Tongue (tissue), 2 donors: ENCODE data around the gene CNTNAP5. TPM values are rescaled to one million over a fixed set of nuclear protein-coding genes. Genes with fewer than 3 reads are reported as not detected.

Experiments used
- DNase-seq: peaks from one replicate; pipeline ENCODE4 v3.0.0-alpha.2; 2015
- total RNA-seq: library from RNA; depleted of rRNA; stranded (reverse); fragments of >200 nt; gene quantifications from one replicate; pipeline ENCODE4 v1.2.3, GENCODE V29; 2014

Gene CNTNAP5
- total RNA-seq, 1 donor from 2014 or later, result 1.7 TPM

DNA sequence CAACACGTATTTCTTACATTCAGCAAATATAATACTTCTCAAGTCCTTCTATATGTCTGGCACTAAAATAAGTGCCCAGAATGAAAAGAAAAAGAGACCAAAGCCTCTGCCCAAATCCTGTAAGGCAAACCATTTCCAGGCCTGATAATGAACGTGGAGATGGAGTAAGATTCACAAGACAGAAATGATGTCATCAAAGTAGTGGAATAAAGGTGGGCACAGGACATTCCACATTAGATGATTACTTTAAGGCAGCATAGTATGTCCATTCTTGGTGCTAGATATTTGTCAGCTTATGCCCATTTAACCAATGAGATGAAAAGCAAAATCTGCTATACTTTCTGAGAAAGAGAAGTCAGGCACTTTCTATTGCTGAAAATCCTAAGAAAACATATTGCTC, 38.5 kb downstream of the CNTNAP5 start:
- DNase-seq, result no peak

DNA sequence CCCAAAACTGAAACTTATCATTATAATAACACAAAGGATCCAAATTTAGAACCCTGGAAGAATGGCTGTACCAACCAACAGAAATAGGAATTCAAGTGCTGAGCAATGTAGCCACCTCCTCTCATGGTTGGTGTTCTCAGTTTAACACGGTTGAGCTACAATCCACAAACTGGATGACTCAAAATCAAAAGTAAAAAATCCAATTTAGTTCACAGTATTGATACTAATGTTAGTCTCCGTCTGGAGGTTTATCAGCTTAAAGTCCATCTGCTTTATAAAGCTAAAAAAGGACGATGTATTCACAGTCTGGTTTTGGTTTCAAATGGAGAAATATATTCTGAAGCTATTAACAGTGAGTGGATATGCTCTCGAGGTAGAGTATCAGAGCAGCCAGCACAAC, 40.5 kb downstream of the CNTNAP5 start:
- no peak for DNase-seq

DNA sequence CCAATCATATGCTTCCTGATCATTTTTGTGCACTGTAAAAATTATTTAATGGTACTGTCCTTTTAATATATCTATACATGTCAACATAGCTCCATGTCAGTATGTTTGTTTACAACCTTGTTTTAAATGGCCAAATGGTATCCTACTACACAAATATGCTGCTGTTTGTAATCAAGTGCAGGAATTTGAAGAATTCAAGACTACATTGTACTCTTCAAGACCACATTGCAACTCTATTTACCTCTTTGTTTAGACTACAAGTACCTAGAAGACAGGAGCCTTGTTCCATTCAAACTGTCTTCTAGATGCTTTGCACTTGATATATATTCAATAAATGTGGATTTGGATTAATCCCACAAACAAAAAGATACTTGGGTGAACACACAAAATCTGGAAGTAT, 41.7 kb downstream of the CNTNAP5 start:
- no peak for DNase-seq

DNA sequence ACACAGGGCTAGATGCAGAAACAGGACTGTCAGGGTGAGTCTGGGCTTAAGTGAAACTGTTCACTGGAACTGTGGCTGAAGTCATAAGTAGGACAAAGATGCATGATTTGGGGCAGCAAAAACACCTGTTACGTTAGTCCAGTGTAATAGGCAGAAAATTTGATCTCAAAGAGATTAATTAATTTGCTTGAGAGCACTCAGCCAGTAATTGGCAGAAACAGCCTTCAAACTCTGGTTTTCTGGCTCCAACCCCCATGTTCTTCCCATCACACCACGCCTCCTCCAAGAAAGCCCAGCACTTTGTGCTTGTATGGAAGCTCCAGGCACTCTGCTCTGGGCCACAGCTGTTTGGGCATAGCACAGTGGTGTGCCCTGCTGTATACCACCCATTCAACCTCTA, 54.0 kb downstream of the CNTNAP5 start:
- no peak for DNase-seq

DNA sequence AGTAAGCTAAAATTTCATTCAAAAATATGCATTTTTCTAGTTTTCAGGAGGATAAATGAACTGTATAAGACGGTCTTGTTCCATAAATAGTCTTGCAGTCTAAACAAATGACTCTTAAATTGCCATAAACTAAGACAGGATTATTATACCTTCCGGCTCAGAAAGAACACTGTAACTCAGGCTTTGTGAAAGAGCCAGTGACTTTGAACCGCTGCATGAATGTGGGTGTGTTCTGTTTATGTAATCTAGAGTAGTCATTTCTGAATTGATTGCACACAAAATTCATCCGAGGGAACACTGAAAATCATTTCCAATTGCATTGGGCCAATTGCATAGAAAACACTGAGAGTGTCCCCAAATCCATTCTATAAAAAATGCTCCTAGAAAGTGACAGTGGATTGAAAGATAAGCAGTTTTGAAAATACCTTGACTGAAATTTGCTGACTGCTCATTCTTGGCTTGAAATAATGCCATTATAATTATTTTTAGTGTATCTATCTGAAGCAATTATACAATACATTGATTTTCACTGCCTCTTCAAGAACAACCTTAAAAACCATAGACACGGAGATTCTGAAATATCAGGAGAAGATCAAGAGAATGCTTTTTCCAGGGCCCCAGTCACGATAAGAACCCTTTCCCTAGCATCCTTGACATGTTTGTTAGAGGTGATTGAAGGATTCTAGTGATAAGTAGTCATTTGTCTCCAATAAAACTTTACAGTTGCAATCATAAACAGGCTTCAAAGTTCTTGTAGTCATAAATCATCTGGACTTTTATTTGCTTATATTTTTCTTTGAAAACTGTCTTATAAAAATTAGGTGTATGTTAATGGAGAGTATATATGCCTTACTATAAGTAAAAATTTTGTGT, 55.4 kb downstream of the CNTNAP5 start:
- no peak for DNase-seq

DNA sequence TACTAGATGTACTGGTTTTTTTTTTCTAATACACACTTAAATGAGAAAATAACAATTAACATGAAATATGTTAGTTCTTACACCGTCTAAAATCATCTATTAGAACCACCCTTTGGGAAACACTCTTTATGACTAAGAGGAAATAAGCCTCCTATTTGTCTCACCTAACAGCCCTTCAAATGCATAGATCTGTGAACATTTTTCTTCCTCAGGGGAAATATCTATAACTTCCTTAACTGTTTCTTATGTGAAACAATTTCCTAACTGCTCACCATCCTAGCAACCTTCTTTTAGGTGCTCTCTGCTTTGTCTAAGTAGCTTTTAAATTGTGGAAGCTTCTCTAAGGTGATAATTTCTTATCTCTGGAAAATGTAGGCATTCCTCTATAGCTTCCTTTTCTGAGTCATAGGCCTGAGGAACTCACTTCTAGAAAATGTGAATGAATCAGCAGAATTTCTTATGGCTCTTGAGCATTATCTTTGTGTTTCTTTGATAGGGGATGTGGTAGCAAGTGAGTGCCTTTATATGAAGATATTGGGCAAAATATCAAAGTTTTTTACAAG, 56.1 kb downstream of the CNTNAP5 start:
- DNase-seq, result no peak

DNA sequence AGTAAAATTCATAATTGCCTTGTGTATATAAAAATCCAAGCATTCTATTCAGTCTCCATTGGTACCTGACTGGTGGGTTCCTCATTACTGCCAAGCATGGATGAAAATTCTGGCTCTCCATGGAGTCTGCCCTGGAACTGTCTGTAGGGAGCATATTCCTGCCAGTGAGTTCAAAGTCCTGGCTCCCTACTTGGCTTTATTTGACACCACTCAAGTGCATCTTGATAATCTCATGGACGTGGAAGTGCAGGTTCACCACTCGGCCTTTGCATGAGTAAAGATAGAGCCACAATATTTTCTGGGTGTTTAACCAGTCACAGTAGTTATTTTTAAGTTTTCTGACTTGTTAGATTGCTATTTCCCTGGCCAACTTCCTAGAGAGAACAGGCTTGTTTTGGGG, 63.5 kb downstream of the CNTNAP5 start:
- no peak for DNase-seq

DNA sequence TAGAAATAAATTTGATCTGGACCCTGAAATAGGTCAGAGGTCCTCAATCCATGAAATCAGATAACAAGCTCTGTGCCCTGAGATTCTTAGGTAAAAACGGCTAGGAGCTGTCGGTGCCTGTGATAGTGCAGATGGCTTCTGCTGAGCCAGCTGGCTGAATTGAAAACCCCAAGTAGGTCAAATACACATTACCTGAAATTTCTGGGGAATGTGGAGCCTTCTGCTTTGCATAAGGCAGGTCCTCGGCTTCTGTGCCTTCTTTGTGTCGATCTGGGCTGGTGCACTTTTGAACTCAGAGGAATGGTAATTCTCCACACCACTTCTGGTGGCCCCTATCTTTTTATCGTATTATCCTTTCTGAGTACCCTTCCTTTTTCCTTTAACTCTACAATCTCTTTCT, 66.6 kb downstream of the CNTNAP5 start:
- DNase-seq, result no peak

DNA sequence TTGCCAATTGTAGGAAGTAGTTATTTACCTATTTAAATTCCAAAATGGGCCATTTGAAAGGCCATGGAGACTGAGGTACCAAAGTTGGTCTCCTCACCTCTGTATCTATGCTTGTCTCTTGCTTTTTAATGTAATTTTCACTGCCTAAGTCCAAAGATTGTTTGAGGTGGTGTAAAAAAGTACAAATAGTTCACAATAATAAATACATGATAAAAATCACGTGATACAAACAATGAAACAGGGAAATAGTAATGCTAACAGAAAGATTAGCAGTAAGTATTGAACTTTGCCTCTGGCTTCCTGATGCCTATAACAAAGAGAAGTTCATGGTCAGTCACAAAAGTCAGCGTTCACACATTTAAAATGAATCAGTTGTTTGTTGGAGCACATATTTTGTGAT, 67.6 kb downstream of the CNTNAP5 start:
- no peak for DNase-seq

DNA sequence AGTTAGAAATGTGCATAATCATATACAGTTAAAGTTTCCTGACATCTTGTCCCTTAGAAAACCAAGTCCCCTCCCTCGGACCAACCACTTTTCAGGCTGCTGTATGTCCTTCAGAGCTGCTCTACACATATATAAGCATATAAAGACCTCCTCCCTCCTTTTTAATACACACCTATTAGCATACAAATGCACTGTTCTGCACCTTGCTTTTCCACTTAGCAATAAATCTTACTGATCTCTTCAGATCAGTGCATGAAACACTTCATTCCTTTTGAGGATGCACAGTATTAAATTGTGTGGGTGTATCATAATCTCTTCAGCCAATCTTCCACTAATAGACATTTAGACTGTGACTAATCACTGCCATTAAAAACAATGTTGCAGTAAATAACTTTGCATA, 79.8 kb downstream of the CNTNAP5 start:
- DNase-seq, result no peak

DNA sequence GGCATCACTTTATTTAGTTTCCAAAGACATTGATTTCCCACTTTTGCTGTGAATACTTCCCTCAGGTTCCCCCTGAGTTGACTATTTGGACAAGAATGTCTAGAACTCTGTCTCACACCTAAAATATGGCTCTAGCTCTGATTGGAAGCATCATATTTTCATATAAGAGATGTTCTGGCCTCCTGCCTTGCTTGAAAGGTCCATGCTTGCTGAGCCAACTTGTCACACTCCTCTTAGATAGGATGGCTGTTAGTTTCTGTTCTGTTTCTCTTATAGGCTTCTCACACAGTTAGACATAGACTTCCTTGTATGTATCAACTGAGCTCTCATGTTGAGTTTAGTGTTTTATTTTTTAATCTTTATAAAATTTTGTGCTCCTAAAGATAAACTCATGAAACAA, 87.1 kb downstream of the CNTNAP5 start:
- no peak for DNase-seq

DNA sequence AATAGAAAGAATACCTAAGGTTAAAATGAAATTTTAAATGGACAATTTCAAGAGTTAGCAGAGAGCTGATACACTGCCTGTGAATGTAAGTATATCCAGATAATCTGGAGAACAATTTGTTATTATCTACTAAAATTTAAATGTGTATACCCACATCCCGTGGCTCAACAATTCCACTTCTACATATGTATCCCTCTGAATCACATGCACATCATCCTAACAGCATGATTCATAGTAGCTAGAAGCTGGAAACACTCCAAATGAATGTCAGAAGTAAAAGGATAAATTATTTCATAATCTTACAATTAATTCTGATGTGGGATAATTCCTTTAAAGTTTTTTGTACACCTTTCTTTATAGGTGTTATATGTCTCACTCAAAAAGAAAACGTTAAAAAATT, 87.9 kb downstream of the CNTNAP5 start:
- no peak for DNase-seq

DNA sequence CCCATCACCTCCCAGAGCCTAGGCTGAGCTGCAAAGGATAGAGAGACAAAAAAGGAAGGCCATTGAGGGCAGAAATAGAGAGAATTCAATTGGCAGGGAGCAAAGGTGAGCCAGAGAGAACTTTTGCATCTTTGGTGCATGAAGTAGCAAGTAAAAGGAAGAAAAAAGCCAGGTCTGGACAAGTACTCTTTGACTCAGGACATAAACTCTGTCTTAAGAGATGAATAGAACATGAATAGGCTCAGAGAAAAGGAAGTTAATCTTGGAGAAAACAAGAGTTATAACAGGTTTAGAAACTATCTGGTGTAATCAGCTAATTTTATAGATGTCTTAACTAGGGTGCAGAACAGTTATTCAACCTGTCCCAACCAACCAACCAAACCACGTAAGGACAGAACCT, 95.2 kb downstream of the CNTNAP5 start:
- no peak for DNase-seq

DNA sequence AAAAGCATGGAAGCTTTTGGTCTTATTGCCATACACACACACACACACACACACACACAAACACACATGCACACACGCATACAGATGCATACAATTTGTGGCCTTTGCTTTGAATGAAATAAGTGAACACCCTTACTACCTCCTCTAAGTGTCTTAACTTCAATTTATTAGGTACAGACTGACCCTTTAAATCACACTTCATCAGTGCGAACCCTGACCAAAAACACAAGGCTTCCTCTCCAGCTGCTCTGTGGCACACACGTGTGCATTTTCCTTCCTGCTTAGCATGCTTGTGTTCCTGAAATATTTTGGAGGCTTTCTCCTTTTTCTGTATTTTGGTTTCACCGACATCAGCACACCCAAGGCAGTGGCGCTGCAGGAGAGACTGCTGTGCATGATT, 96.0 kb downstream of the CNTNAP5 start:
- DNase-seq, result no peak

DNA sequence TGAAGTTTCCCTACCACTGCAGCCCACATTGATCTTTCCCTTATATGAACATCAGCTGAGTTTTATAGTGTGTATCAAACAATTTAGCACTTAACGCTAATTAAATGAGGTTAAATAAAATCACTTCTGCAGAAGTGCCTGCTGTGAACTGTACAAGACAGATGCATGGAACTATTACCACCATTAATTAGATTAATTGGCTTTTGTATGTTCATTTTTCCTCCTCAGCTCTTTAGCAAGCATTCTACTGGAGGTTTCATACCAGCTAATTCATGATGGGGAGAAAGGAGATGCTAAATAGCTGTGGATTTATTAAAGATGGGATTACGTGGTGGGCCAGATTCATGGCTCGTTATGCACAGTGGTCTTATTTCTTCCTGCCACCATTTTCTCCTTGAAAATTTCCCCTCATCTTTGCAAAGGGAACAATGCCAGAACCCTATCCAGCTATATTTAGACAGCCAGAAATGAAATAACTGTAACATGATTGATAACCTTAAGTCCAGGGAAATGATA, 96.7 kb downstream of the CNTNAP5 start:
- no peak for DNase-seq

DNA sequence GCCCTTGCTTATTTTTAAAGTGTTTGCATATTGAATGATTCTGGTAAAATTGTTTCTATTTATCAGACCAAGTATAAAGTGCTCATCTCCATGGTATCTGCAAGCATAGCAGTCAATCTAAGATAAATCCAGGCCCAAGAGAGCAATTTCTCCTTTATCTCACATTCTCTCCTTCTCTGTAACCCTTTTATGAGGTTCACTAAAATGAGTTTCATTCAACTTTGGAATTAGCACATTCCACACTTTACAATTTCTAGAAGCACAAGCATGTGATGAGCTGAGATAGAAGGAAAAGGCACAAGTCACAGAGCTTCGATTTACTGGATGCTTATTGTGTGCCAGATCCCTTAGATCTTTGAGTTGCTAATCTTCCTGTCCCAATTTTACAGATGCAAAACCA, 97.3 kb downstream of the CNTNAP5 start:
- DNase-seq, result no peak

DNA sequence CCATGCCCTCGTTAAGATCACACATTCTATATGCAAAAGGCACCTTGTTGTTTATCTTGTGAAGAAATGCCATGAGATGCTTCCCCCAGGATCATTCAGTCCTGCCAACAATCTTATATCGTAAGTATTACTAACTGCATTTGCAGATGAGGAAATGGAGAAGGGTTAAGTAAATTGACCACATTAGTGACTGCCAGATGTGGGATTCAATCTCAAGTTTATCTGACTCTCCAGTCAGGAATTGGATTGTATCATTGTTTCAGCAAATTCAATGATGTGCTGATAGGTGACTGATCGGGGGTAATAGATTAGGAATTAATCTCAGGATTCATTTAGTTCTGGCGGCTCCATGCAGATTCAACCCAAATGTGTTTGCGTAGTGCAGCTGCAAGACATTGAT, 106.2 kb downstream of the CNTNAP5 start:
- no peak for DNase-seq

DNA sequence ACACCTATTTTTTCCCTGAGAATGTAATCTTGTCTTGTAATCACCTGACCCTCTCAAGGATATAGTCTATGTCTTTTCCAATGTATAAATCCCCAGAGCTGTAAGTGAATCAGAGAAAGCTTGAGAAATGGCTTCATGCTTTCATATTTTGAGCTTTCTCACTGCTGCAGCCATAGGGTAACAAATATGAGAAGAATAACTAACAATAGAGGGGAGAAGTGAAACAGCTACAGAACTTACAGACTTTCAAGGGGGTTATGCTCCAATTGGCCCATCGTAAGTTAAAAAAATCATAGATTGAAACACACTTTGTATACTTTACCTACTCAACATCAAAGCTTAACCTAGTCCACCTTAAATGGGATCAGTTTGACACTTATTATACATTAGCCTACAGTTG, 111.0 kb downstream of the CNTNAP5 start:
- DNase-seq, result no peak

DNA sequence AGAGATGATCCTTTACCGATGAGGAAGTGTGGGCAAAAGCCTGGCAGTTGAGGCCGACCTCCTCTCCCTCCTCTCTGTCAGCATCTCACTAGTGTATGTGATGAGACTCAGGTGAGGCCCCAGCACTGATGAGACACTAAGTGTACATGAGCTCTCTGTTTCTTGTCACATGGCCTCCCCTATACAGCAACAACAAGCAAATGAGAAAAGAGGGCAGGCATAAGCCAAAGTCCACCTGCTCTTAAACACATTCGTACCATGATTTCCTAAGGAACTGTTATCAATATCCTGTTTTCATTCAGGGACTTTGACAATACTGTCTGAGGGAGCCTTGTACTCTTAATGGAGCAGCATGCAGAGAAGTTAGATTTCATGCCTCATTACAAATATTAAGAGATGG, 113.0 kb downstream of the CNTNAP5 start:
- DNase-seq, result no peak

DNA sequence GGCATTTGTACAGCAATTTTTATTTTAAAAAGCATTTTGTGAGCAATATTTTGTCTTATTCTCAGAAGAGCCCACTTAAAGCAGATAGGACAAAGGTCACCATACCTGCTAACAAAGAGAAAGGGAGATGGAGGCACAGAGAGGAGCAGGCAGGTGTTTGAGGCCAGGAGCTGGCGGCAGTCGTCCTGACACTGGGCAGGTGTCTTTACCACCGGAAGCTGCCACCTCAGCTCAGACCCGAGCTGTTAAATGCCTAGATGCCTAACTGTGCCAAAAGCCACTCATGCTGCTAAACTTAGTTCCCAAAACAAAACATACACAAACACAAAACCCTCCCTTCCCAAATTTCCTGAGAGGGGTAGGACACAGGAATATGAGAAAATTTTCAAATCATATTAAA, 120.9 kb downstream of the CNTNAP5 start:
- DNase-seq, result no peak

DNA sequence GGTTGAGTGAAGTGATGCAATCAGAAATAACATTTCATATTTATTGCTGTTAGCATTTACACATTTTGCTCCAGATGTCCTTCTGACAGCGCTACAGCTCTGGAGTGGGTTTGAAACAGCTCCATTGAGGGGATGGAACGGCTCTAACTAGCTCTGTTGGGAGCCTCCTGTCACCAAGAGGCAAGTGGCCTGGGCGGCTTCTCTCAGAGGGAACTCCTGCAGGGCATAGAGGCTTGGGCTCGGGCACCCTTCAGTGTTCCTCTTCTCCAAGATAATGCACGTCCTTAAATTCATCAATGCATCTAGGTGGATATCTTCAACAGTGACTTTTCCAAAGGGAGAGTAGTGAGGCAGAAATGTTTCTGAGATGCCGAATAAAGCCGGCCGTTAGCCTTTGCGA, 122.5 kb downstream of the CNTNAP5 start:
- DNase-seq, result no peak

DNA sequence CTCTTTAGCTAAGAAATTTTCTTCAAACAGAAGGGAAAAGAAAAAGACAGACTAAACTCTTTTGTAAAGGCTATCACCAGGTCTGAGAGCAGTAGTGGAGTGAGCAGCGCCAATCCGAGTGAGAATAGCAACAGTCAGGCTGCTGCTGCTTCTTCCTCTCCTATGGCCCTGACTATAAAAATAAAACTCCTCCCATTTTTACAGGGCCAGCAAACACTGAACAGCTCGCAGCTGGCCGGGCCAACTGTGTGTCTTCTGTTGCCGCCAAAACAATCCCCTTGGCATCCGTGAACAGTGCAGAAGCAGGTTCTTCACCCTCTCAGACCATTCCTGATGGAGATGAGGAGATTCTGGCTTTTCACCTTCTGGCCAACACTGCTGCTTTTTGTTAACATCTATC, 124.5 kb downstream of the CNTNAP5 start:
- DNase-seq, result no peak

DNA sequence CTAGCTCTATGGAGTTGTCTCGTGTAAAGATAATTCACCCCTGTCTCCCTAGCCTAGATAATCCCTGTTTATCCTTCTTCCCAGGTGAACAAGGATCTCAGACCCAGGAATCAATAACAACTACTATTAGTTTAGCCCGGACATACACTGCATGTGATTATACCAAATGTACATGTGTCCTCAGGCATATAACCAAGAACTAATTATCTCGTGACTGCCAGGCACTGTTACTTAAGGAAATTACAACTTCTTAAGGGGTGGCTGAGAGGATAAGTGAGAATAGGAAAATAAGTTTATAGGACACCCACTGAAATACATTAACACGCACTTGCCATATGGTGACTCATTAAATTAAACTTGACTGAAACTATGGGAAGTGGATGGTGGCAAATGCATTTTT, 126.6 kb downstream of the CNTNAP5 start:
- no peak for DNase-seq

DNA sequence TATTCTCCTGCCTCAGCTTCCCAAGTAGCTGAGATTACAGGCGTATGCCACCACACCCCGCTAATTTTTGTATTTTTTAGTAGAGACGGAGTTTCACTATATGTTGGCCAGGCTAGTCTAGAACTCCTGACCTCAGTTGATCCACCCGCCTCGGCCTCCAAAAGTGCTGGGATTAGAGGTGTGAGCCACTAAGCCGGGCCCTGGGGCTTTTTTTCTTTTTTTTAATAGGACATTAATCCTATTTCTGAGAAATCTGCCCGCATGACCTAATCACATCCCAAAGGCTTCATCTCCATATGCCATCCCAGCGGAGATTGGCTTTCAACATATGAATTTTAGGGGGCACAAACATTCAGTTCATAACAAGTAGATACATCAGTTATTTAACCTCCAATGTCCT, 128.6 kb downstream of the CNTNAP5 start:
- DNase-seq, result no peak
